GM23248 (cell line): ENCODE results near the gene CCDC117.

Experiments
- EZH2 ChIP-seq: fragments of 200-600 bp; sonication (generic); IDR thresholded peaks from 2 replicates; pipeline ENCODE4 v1.6.1; 2018; ENCODE audit warnings: antibody characterized with exemption, mild to moderate bottlenecking; ENCODE audit not compliant: insufficient read depth, poor library complexity, severe bottlenecking
- EZH2phosphoT487 ChIP-seq: fragments of 200-600 bp; sonication (generic); IDR thresholded peaks from 2 replicates; pipeline ENCODE4 v1.6.1; 2018; ENCODE audit warnings: antibody characterized with exemption, moderate library complexity, mild to moderate bottlenecking, low read depth; ENCODE audit not compliant: insufficient read depth

GRCh38 chr22:28766628-28767027 is 5.9 kb upstream of the CCDC117 start:
- TF ChIP-seq EZH2phosphoT487, result no peak
- TF ChIP-seq EZH2, result no peak
